VCaP (cell line): Measurements from ENCODE around the gene LCP2.

ENCODE experiments used
- H3K27ac ChIP-seq: fragments of 450-650 bp; 2 replicates; pipeline ENCODE4 v1.5.1; 2017
- CTCF ChIP-seq: fragments of 450-650 bp; conservative IDR thresholded peaks from 2 replicates; pipeline ENCODE4 v1.5.1; 2017; ENCODE audit warnings: mild to moderate bottlenecking, moderate library complexity

The LCP2 gene

DNA sequence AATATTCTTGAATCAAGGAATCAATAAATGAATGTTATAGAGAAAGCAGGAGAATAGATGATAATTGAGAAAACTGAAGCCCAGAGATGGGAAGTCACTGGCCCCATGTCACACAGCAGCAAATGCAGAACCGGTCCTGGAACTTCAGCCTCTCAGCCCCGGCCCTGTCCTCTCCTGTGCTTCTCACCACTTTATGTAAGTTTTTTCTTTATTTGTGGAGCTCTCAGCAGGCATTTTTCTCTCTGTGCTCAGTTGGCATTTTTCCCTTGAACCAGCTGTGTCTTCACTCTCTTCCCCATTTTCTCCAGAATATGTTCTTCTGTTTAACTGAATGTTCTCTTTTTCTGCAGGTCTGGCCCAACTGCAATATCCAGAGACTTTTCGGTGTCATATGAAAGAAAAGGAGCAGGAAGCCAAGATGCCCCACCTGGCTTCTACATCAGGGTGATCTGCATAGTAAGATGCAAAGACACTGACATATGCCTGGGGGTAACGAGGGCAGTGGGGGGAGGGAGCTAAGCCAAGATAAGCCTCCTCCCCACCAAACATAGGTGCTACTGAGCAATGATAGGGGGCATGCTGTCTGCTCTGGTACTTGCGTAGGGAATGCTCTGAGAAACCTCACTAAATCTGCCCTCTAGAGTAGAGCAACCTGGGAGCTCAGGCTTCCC is 12.8 kb upstream of the LCP2 start:
- no peak overlapping the region for H3K27ac ChIP-seq
- TF ChIP-seq CTCF = no peak

DNA sequence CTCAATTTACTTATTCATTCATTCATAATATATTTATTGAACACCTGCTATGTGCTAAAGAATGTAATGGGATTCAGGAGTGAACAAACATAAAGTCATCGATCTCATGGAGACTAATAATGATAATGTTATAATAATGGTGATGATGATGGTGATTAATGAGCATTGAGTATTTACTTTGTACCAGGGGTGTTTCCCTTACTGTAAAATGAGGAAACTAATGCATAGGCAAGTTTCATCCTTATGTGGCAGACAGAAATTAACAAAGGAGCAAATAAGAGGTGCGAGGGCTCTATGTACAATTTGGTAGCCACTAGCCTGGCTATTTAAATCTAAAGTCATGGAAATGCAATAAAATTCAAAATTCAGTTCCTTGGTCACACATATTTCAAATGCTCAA is 11.1 kb upstream of the LCP2 start:
- H3K27ac ChIP-seq = no peak overlapping the region
- no peak for TF ChIP-seq CTCF

- no peak for TF ChIP-seq CTCF
- no peak overlapping the region for H3K27ac ChIP-seq
Observed at GRCh38 chr5:170307575-170308465, 10.2 kb upstream of the LCP2 start.

- no peak for TF ChIP-seq CTCF
- no peak overlapping the region for H3K27ac ChIP-seq
Observed at GRCh38 chr5:170306381-170306831, 8.8 kb upstream of the LCP2 start.

- TF ChIP-seq CTCF = no peak
- H3K27ac ChIP-seq = no peak overlapping the region
Observed at GRCh38 chr5:170305646-170306025, 8.1 kb upstream of the LCP2 start.

GRCh38 chr5:170305016-170305645 is 7.6 kb upstream of the LCP2 start:
- TF ChIP-seq CTCF = no peak
- H3K27ac ChIP-seq = no peak overlapping the region

DNA sequence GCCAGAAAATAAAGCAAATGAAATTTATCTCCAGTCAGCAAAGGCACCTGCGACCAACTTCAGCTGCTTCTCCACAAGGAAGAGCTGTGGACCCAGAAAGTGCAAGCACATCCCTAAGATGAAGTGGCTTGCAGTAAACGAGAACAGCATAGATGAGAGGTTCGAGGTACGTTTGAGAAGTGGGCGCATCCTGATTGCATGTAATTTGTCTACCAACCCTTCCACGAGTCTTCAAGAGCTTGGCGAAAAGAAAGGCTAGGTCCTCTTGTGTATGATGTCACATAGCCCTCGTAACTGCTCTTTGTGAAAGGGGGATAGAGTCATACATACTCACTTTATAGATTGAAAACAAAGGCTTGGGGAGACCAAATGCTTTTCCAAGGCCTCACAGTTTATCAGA is 6.0 kb upstream of the LCP2 start:
- no peak overlapping the region for H3K27ac ChIP-seq
- no peak for TF ChIP-seq CTCF
